K562 (cell line): Measurements from ENCODE around the gene MYL12B. TPM values are rescaled to one million over a fixed set of nuclear protein-coding genes. Genes with fewer than 3 reads are reported as not detected.

ENCODE experiments used
- ADNP ChIP-seq: fragments of 200-800 bp; sonication (Bioruptor generic); IDR thresholded peaks from 2 replicates; pipeline ENCODE4 v1.6.1; 2016; ENCODE audit warnings: missing genetic modification characterization, missing compliant biosample characterization
- CBFB ChIP-seq: sonication (generic); formaldehyde crosslinking; IDR thresholded peaks from 2 replicates; pipeline ENCODE4 v1.4.0; 2020; ENCODE audit warnings: mild to moderate bottlenecking, missing genetic modification reagents
- CBX2 ChIP-seq: fragments of 200-600 bp; sonication (generic); IDR thresholded peaks from one replicate; pipeline ENCODE4 v1.6.1; 2012; ENCODE audit warnings: mild to moderate bottlenecking, low read length, inconsistent platforms; ENCODE audit not compliant: insufficient read depth, poor library complexity, severe bottlenecking
- CEBPG ChIP-seq, 3 experiments: fragments of 200-800 bp in 1 of 3; sonication (Bioruptor generic) in 1 of 3; sonication (generic) in 1 of 3; formaldehyde crosslinking in 1 of 3; IDR thresholded peaks in 2 of 3; conservative IDR thresholded peaks in 1 of 3; 2 replicates each; pipeline versions ENCODE4 v1.6.1 to v1.8.0; 2016 to 2022; ENCODE audit warnings: missing compliant biosample characterization in 2 of 3, missing genetic modification characterization in 2 of 3, mild to moderate bottlenecking in 1 of 3, missing genetic modification reagents in 1 of 3
- ETV1 ChIP-seq: fragments of 450-650 bp; conservative IDR thresholded peaks from 2 replicates; pipeline ENCODE4 v1.6.1; 2016; ENCODE audit warnings: missing genetic modification characterization, control low read depth, low read depth, missing compliant biosample characterization
- JUN ChIP-seq, 2 experiments: sonication (generic) in 1 of 2; formaldehyde crosslinking in 1 of 2; IDR thresholded peaks; 2 replicates each; pipeline versions ENCODE4 v1.6.1 to v1.8.0; 2012 to 2022; ENCODE audit warnings: borderline replicate concordance in 2 of 2, mild to moderate bottlenecking in 2 of 2, improper control_type of control experiment in 1 of 2, low read depth in 1 of 2, low read length in 1 of 2, missing genetic modification reagents in 1 of 2
- MCM2 ChIP-seq: fragments of 450-650 bp; IDR thresholded peaks from 2 replicates; pipeline ENCODE4 v1.6.1; 2017; ENCODE audit warnings: low read depth, mild to moderate bottlenecking
- MCM7 ChIP-seq, 2 experiments: fragments of 450-650 bp; IDR thresholded peaks; 2 replicates each; pipeline ENCODE4 v1.6.1; 2016 to 2018
- MTA1 ChIP-seq: fragments of 450-650 bp; IDR thresholded peaks from 2 replicates; pipeline ENCODE4 v1.6.1; 2017; ENCODE audit warnings: borderline replicate concordance
- MYC ChIP-seq, 2 experiments: fragments of 250-450 bp in 1 of 2; sonication (Bioruptor Pico) in 1 of 2; IDR thresholded peaks; 2 replicates each; pipeline versions ENCODE4 v1.5.1 to v1.6.1; 2012 to 2021; ENCODE audit warnings: low read depth in 2 of 2, borderline replicate concordance in 1 of 2, improper control_type of control experiment in 1 of 2, low read length in 1 of 2, mild to moderate bottlenecking in 1 of 2, moderate library complexity in 1 of 2
- NCOA2 ChIP-seq, 2 experiments: fragments of 450-650 bp; IDR thresholded peaks; 2 replicates each; pipeline ENCODE4 v1.6.1; 2018; ENCODE audit warnings: mild to moderate bottlenecking in 2 of 2, moderate library complexity in 1 of 2; ENCODE audit not compliant: partially characterized antibody in 2 of 2
- NR2C1 ChIP-seq, 2 experiments: fragments of 450-650 bp; IDR thresholded peaks; 2 replicates each; pipeline ENCODE4 v1.6.1; 2017; ENCODE audit warnings: mild to moderate bottlenecking in 2 of 2, antibody characterized with exemption in 1 of 2, inconsistent platforms in 1 of 2, missing compliant biosample characterization in 1 of 2, missing genetic modification characterization in 1 of 2
- POU5F1 ChIP-seq: fragments of 150-350 bp; IDR thresholded peaks from 2 replicates; pipeline ENCODE4 v1.6.1; 2014; ENCODE audit warnings: borderline replicate concordance, low read length, low read depth, mild to moderate bottlenecking; ENCODE audit not compliant: partially characterized antibody
- PTBP1 ChIP-seq: fragments of 200-400 bp; formaldehyde crosslinking; IDR thresholded peaks from 2 replicates; pipeline ENCODE4 v1.6.1; 2017; ENCODE audit warnings: low read depth, low read length
- TEAD4 ChIP-seq, 2 experiments: sonication (generic) in 1 of 2; formaldehyde crosslinking in 1 of 2; IDR thresholded peaks; 2 replicates each; pipeline versions ENCODE4 v1.6.1 to v1.8.0; 2012 to 2022; ENCODE audit warnings: borderline replicate concordance in 1 of 2, inconsistent platforms in 1 of 2, low read length in 1 of 2, mild to moderate bottlenecking in 1 of 2, missing genetic modification reagents in 1 of 2
- ZFPM2 ChIP-seq: fragments of 250-450 bp; sonication (Bioruptor Pico); IDR thresholded peaks from 2 replicates; pipeline ENCODE4 v1.5.1; 2022; ENCODE audit warnings: mild to moderate bottlenecking
- ZNF146 ChIP-seq: IDR thresholded peaks from one replicate; pipeline ENCODE4 v1.6.1; 2018; ENCODE audit warnings: missing compliant biosample characterization; ENCODE audit not compliant: unreplicated experiment
- ZNF41 ChIP-seq: fragments of 250-450 bp; sonication (Bioruptor Pico); conservative IDR thresholded peaks from 2 replicates; pipeline ENCODE4 v1.4.0; 2020; ENCODE audit warnings: mild to moderate bottlenecking
- ZNF589 ChIP-seq: fragments of 200-800 bp; sonication (Bioruptor generic); IDR thresholded peaks from 2 replicates; pipeline ENCODE4 v1.6.1; 2016; ENCODE audit warnings: low read depth, missing genetic modification characterization, missing compliant biosample characterization
- ZZZ3 ChIP-seq: fragments of 450-650 bp; IDR thresholded peaks from 2 replicates; pipeline ENCODE4 v1.6.1; 2016; ENCODE audit warnings: antibody characterized with exemption, mild to moderate bottlenecking, moderate library complexity
- polyA plus RNA-seq, 8 experiments: library from polyadenylated mRNA; depleted of rRNA in 4 of 8; stranded (reverse) in 5 of 8; unstranded in 3 of 8; fragments of >200 nt; fragmentation: Nextera tagmentation in 2 of 8; fragmentation: Illumina TruSeq in 1 of 8; extraction: Ambion mirVana in 2 of 8; extraction: Trizol in 1 of 8; gene quantifications; 2 replicates each; pipeline versions ENCODE4 v1.2.1 to v1.2.3, GENCODE V29; 2011 to 2014; ENCODE audit warnings: inconsistent platforms in 1 of 8, missing spikeins in 1 of 8
- total RNA-seq, 7 experiments: library from RNA; depleted of rRNA in 6 of 7; stranded (reverse); fragments of >200 nt in 6 of 7; fragmentation: Illumina TruSeq in 2 of 7; extraction: Trizol in 2 of 7; gene quantifications; 2 replicates each; pipeline versions ENCODE4 v1.2.1 to v1.2.3, GENCODE V29; 2011 to 2021; ENCODE audit warnings: low replicate concordance in 1 of 7
- TF ChIP-seq, protein P1 (sequence below): sonication (generic); formaldehyde crosslinking; IDR thresholded peaks from 2 replicates; pipeline ENCODE4 v1.8.1; 2022; ENCODE audit warnings: missing genetic modification reagents
- TF ChIP-seq, protein P2 (sequence below): fragments of 250-450 bp; sonication (Bioruptor Pico); IDR thresholded peaks from 2 replicates; pipeline ENCODE4 v1.9.0; 2021; ENCODE audit warnings: mild to moderate bottlenecking, inconsistent platforms
- TF ChIP-seq, protein P3 (sequence below): fragments of 450-650 bp; IDR thresholded peaks from 2 replicates; pipeline ENCODE4 v1.6.1; 2016; ENCODE audit warnings: missing biosample characterization, missing genetic modification characterization

The MYL12B gene
- total and polyA plus RNA-seq, 9 of the 15 experiments (the other 6 are each of a cell fraction or from before 2014, with no cell fraction given): 220 to 995 (median 463) TPM

DNA sequence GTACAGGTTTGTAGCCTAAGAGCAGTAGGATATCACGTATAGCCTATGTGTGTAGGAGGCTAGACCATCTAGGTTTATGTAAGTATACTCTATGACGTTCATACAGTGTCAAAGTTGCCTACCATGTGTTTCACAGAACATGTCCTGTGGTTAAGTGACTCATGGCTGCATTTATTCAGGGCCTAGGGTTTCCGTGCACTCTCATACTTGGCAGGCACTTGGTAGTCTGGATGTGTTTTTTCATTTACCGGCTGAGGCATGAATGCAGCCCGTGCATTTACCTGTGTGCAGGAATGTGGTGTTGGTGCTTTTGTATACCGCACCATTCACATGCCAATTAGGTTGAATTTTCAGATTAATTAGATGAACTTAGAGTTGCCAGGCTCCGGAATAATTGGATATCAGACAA, 43.4 kb downstream of the MYL12B start (continued):
- no peak for TF ChIP-seq NCOA2 (IDR thresholded peaks at IDR 0.05; ENCODE audit: partially characterized antibody in 2 of 2)
- no peak for TF ChIP-seq ZZZ3
- no peak for TF ChIP-seq MYC (IDR thresholded peaks at IDR 0.05; ENCODE audit: low read depth, low read length)
- no peak for TF ChIP-seq MYC (CRISPR knock-in tag; IDR thresholded peaks at IDR 0.05; ENCODE audit: borderline replicate concordance, low read depth)
- TF ChIP-seq CBFB (CRISPR knock-in tag): 0 out of 2 replicates have a peak, but pooled peaks have one; percentile 33
- TF ChIP-seq ZNF41 (CRISPR knock-in tag): no peak
- no peak for TF ChIP-seq ZNF146
- no peak for TF ChIP-seq NR2C1 (IDR thresholded peaks at IDR 0.05)
- no peak for TF ChIP-seq NR2C1 (tag; IDR thresholded peaks at IDR 0.05)
- TF ChIP-seq MCM7 (IDR thresholded peaks at IDR 0.05): no peak
- TF ChIP-seq, protein P1, sequence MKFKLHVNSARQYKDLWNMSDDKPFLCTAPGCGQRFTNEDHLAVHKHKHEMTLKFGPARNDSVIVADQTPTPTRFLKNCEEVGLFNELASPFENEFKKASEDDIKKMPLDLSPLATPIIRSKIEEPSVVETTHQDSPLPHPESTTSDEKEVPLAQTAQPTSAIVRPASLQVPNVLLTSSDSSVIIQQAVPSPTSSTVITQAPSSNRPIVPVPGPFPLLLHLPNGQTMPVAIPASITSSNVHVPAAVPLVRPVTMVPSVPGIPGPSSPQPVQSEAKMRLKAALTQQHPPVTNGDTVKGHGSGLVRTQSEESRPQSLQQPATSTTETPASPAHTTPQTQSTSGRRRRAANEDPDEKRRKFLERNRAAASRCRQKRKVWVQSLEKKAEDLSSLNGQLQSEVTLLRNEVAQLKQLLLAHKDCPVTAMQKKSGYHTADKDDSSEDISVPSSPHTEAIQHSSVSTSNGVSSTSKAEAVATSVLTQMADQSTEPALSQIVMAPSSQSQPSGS (CRISPR knock-in tag): no peak
- TF ChIP-seq, protein P2, sequence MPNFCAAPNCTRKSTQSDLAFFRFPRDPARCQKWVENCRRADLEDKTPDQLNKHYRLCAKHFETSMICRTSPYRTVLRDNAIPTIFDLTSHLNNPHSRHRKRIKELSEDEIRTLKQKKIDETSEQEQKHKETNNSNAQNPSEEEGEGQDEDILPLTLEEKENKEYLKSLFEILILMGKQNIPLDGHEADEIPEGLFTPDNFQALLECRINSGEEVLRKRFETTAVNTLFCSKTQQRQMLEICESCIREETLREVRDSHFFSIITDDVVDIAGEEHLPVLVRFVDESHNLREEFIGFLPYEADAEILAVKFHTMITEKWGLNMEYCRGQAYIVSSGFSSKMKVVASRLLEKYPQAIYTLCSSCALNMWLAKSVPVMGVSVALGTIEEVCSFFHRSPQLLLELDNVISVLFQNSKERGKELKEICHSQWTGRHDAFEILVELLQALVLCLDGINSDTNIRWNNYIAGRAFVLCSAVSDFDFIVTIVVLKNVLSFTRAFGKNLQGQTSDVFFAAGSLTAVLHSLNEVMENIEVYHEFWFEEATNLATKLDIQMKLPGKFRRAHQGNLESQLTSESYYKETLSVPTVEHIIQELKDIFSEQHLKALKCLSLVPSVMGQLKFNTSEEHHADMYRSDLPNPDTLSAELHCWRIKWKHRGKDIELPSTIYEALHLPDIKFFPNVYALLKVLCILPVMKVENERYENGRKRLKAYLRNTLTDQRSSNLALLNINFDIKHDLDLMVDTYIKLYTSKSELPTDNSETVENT: no peak
- no peak for TF ChIP-seq ADNP
- TF ChIP-seq POU5F1: no peak
- no peak for TF ChIP-seq PTBP1
- peak; percentile 59; the same call in 1 of the 2 replicates for TF ChIP-seq ZNF589 (CRISPR knock-in tag)
- no peak for TF ChIP-seq MCM2
- TF ChIP-seq JUN (IDR thresholded peaks at IDR 0.05; ENCODE audit: borderline replicate concordance, low read depth, low read length): peak; percentile 74
- no peak for TF ChIP-seq JUN (CRISPR knock-in tag; IDR thresholded peaks at IDR 0.05; ENCODE audit: borderline replicate concordance)
- no peak for TF ChIP-seq ETV1
- TF ChIP-seq ZFPM2 (CRISPR knock-in tag): no peak
- TF ChIP-seq CEBPG (CRISPR knock-in tag; IDR thresholded peaks at IDR 0.05): no peak
- no peak for TF ChIP-seq CEBPG (tag; conservative IDR thresholded peaks at IDR 0.05 in 1 of 2, IDR thresholded peaks at IDR 0.05 in 1 of 2)
- 0 out of 2 replicates have a peak, but pooled peaks have one; percentile 26 for TF ChIP-seq TEAD4 (IDR thresholded peaks at IDR 0.05; ENCODE audit: low read length)
- TF ChIP-seq TEAD4 (CRISPR knock-in tag; IDR thresholded peaks at IDR 0.05; ENCODE audit: borderline replicate concordance): no peak
- TF ChIP-seq CBX2: no peak
- TF ChIP-seq MTA1: no peak
- TF ChIP-seq, protein P3, sequence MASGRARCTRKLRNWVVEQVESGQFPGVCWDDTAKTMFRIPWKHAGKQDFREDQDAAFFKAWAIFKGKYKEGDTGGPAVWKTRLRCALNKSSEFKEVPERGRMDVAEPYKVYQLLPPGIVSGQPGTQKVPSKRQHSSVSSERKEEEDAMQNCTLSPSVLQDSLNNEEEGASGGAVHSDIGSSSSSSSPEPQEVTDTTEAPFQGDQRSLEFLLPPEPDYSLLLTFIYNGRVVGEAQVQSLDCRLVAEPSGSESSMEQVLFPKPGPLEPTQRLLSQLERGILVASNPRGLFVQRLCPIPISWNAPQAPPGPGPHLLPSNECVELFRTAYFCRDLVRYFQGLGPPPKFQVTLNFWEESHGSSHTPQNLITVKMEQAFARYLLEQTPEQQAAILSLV: no peak
